HepG2 (cell line): ENCODE data around the gene PCP4.

Experiments
- FOXA1 ChIP-seq, 2 experiments: fragments of 450-650 bp in 1 of 2; sonication (generic) in 1 of 2; formaldehyde crosslinking in 1 of 2; IDR thresholded peaks; 2 replicates each; pipeline versions ENCODE4 v1.4.0 to v1.6.1; 2016 to 2020; ENCODE audit warnings: missing genetic modification reagents in 1 of 2
- HDAC1 ChIP-seq: sonication (generic); formaldehyde crosslinking; IDR thresholded peaks from 2 replicates; pipeline ENCODE4 v1.5.1; 2020; ENCODE audit warnings: mild to moderate bottlenecking, missing genetic modification reagents
- HDAC6 ChIP-seq: fragments of 200-600 bp; sonication (generic); IDR thresholded peaks from 2 replicates; pipeline ENCODE4 v1.7.0; 2017; ENCODE audit warnings: mild to moderate bottlenecking, antibody characterized with exemption, low read length, low read depth
- MAF1 ChIP-seq: sonication (generic); formaldehyde crosslinking; IDR thresholded peaks from 2 replicates; pipeline ENCODE4 v1.5.0; 2020; ENCODE audit warnings: missing genetic modification reagents, borderline replicate concordance
- NFIB ChIP-seq: sonication (generic); formaldehyde crosslinking; IDR thresholded peaks from 2 replicates; pipeline ENCODE4 v1.9.0; 2021; ENCODE audit warnings: missing genetic modification reagents, mild to moderate bottlenecking, borderline replicate concordance
- POLR2A ChIP-seq, 2 experiments: IDR thresholded peaks; 2 replicates each; pipeline ENCODE4 v1.6.1; 2011; ENCODE audit warnings: low read depth in 2 of 2, low read length in 2 of 2, mild to moderate bottlenecking in 1 of 2, moderate library complexity in 1 of 2; ENCODE audit not compliant: insufficient read depth in 1 of 2
- REL ChIP-seq: sonication (generic); formaldehyde crosslinking; conservative IDR thresholded peaks from 2 replicates; pipeline ENCODE4 v1.8.0; 2022; ENCODE audit warnings: mild to moderate bottlenecking, missing genetic modification reagents, moderate library complexity
- ZNF317 ChIP-seq: sonication (generic); formaldehyde crosslinking; IDR thresholded peaks from 2 replicates; pipeline ENCODE4 v1.5.0; 2020; ENCODE audit warnings: mild to moderate bottlenecking, missing genetic modification reagents
- ZNF556 ChIP-seq: sonication (generic); formaldehyde crosslinking; IDR thresholded peaks from 2 replicates; pipeline ENCODE4 v1.4.0; 2020; ENCODE audit warnings: mild to moderate bottlenecking, missing genetic modification reagents, borderline replicate concordance
- TF ChIP-seq, protein P1 (sequence below): IDR thresholded peaks from 2 replicates; pipeline ENCODE4 v1.6.1; 2016; ENCODE audit warnings: low read depth, missing genetic modification reagents, missing compliant biosample characterization
- TF ChIP-seq, protein P2 (sequence below): sonication (generic); formaldehyde crosslinking; IDR thresholded peaks from 2 replicates; pipeline ENCODE4 v1.8.1; 2023; ENCODE audit warnings: mild to moderate bottlenecking, missing genetic modification reagents, borderline replicate concordance
- TF ChIP-seq, protein P3 (sequence below): sonication (generic); formaldehyde crosslinking; IDR thresholded peaks from 2 replicates; pipeline ENCODE4 v1.5.1; 2020; ENCODE audit warnings: missing genetic modification reagents, mild to moderate bottlenecking, borderline replicate concordance

DNA sequence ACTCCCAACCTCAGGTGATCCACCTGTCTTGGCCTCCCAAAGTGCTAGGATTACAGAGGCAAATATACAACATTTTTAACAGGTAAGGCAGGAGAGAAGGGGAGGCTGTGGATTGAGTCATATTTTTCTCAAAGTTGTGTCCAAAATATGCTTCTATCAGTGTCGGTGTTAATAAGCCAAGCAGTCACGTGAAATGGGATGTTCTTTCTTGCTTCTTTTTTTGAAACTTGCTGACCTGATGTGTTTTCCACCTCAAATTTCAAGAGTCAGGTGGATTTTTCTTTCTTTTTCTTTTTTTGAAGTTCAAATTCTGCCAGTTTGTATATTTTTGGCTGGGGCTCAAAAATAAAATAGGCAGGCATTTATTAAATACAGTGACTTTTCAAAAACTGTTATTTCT lies 91.5 kb downstream of the PCP4 start:
- TF ChIP-seq, protein P1, sequence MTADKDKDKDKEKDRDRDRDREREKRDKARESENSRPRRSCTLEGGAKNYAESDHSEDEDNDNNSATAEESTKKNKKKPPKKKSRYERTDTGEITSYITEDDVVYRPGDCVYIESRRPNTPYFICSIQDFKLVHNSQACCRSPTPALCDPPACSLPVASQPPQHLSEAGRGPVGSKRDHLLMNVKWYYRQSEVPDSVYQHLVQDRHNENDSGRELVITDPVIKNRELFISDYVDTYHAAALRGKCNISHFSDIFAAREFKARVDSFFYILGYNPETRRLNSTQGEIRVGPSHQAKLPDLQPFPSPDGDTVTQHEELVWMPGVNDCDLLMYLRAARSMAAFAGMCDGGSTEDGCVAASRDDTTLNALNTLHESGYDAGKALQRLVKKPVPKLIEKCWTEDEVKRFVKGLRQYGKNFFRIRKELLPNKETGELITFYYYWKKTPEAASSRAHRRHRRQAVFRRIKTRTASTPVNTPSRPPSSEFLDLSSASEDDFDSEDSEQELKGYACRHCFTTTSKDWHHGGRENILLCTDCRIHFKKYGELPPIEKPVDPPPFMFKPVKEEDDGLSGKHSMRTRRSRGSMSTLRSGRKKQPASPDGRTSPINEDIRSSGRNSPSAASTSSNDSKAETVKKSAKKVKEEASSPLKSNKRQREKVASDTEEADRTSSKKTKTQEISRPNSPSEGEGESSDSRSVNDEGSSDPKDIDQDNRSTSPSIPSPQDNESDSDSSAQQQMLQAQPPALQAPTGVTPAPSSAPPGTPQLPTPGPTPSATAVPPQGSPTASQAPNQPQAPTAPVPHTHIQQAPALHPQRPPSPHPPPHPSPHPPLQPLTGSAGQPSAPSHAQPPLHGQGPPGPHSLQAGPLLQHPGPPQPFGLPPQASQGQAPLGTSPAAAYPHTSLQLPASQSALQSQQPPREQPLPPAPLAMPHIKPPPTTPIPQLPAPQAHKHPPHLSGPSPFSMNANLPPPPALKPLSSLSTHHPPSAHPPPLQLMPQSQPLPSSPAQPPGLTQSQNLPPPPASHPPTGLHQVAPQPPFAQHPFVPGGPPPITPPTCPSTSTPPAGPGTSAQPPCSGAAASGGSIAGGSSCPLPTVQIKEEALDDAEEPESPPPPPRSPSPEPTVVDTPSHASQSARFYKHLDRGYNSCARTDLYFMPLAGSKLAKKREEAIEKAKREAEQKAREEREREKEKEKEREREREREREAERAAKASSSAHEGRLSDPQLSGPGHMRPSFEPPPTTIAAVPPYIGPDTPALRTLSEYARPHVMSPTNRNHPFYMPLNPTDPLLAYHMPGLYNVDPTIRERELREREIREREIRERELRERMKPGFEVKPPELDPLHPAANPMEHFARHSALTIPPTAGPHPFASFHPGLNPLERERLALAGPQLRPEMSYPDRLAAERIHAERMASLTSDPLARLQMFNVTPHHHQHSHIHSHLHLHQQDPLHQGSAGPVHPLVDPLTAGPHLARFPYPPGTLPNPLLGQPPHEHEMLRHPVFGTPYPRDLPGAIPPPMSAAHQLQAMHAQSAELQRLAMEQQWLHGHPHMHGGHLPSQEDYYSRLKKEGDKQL (CRISPR knock-in tag): no peak
- TF ChIP-seq FOXA1 (IDR thresholded peaks at IDR 0.05) (no peak), FOXA1 (CRISPR knock-in tag; IDR thresholded peaks at IDR 0.05) (no peak), NFIB (CRISPR knock-in tag) (no peak), ZNF556 (CRISPR knock-in tag) (no peak), MAF1 (no peak), POLR2A (IDR thresholded peaks at IDR 0.05; ENCODE audit: insufficient read depth in 1 of 2, low read depth in 2 of 2, low read length in 2 of 2) (no peak), REL (CRISPR knock-in tag) (no peak), HDAC1 (CRISPR knock-in tag) (no peak), HDAC6 (no peak), ZNF317 (no peak)
- TF ChIP-seq, protein P2, sequence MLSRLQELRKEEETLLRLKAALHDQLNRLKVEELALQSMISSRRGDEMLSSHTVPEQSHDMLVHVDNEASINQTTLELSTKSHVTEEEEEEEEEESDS (CRISPR knock-in tag): no peak
- TF ChIP-seq, protein P3, sequence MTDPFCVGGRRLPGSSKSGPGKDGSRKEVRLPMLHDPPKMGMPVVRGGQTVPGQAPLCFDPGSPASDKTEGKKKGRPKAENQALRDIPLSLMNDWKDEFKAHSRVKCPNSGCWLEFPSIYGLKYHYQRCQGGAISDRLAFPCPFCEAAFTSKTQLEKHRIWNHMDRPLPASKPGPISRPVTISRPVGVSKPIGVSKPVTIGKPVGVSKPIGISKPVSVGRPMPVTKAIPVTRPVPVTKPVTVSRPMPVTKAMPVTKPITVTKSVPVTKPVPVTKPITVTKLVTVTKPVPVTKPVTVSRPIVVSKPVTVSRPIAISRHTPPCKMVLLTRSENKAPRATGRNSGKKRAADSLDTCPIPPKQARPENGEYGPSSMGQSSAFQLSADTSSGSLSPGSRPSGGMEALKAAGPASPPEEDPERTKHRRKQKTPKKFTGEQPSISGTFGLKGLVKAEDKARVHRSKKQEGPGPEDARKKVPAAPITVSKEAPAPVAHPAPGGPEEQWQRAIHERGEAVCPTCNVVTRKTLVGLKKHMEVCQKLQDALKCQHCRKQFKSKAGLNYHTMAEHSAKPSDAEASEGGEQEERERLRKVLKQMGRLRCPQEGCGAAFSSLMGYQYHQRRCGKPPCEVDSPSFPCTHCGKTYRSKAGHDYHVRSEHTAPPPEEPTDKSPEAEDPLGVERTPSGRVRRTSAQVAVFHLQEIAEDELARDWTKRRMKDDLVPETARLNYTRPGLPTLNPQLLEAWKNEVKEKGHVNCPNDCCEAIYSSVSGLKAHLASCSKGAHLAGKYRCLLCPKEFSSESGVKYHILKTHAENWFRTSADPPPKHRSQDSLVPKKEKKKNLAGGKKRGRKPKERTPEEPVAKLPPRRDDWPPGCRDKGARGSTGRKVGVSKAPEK (CRISPR knock-in tag): no peak
